A673 (cell line): Measurements from ENCODE around the gene GALNT18.

Source experiments
- CTCF ChIP-seq: fragments of 300-800, 200-600 bp; sonication (generic); conservative IDR thresholded peaks from 2 replicates; pipeline ENCODE4 v1.5.1; 2017; ENCODE audit warnings: low read depth, mild to moderate bottlenecking, antibody characterized with exemption, low read length, moderate library complexity, mixed read lengths
- EZH2 ChIP-seq: fragments of 200-600 bp; sonication (generic); IDR thresholded peaks from 2 replicates; pipeline ENCODE4 v1.6.1; 2017; ENCODE audit warnings: borderline replicate concordance, low read depth, mild to moderate bottlenecking, mixed read lengths, antibody characterized with exemption, low read length; ENCODE audit not compliant: poor library complexity, severe bottlenecking

- TF ChIP-seq CTCF (no peak), EZH2 (no peak)
These were observed 332.1 kb downstream of the GALNT18 start for GRCh38 chr11:11289669-11290068.
